ENCODE results near the gene MRPL39.

Gene MRPL39

DNA sequence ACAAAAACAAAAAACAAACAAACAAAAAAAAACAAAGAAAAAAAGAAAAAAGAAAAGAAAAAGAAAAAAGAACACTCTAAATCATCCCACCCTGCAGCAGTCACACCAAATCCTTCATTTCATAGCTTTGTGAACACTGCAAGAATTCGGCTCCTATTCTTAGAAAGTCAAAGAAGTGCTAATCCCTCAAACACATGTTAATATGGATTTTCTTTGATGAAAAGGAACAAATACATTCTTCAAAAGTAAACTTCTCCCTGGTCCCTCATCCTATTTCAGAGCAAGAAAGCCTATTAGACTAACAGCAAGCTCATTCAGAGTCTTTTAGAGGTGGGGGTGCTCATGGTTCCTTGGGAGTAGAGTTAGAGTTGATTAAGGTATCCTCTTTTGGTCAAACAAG, 7.2 kb upstream of the MRPL39 start:
- DNase-seq (ENCODE audit: low spot score), result no peak

DNA sequence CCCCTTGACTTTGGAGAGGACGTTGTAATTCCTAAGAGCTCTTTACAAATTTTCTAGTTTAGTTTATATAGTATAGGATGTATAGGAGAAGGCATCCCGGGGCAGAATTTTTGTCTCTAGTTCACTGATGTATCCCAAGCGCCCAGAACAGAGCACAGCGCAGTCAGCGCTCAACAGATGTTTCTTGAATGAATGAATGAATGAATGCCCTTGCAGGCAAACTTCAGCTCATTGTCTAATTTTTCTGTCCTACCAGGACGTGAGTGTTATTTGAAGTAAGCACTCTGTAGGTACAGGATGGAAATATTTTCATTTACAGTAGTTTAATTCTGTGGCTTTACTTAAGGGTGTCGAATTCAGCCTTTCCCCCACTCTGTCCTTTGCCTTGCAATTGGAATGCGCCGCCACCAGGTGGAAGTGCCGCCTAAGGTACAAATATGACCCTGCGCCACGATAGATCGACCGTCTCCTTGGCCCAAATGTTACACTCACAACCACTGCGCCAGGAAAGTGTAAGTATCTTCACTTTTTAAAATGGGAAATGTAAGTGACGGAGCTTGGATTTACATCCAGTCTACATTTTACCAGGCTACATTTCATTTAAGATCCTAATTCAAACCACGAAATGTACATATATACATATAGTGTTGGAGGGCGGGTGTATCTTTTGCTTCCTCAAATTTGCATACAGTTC, 910 bp upstream of the MRPL39 start:
- peak; percentile 85 for DNase-seq (ENCODE audit: low spot score)

DNA sequence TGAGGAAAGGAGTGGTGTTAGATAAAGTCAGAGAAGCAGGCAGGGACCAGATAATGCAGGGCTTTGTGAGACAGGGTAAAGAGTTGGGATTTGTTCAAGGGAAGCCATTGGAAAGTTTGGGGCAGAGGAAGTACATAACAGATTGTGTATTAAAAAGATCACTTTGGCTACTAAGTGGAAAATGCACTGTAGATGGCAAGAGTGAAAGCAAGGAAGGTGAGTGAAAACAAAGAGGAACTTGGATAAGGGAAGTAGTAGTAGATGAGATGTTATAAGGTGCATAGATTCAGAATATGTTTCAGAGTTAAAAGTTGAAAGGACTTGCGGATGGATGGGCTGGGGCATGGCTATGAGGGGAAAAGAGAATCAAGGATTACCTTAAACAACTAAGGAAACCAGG, 17.4 kb downstream of the MRPL39 start:
- no peak for DNase-seq (ENCODE audit: low spot score)

DNA sequence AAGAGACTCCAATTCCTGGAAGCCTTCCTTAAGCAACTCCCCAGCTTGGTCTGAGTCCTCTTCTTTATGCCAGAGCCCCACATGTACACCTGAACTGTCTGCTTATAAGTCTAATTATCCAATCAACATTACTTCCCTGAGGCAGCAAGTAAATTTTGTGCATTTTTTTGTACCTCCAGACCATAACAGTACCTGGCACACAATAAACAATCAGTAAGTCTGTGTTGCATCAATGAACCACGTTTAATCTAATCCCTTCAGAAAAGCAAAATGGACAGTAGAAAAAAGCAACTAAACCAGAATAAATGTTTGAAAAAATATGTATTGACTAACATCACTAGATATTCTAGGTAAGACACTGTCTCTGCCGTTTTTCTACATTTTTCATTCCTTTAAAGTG, 20.5 kb downstream of the MRPL39 start:
- DNase-seq (ENCODE audit: low spot score), result no peak

DNA sequence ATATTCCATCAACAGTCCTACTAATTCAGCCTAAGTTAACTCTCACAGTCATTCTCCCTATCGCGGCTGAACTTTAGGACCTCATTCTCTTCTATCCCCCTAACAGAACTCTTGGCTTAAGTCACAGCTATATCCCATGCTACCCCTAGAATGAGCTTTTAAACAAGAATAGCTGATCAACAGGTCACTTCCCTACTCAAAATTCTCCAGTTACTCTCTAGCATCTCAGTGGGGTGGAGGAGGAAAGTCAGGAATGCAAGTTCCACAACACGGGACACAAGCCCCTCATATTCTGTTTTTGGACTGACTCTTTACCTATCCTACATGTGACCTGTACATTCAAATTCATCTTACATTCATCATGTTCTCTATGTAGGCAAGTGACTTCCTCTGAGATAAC, 21.0 kb downstream of the MRPL39 start:
- DNase-seq (ENCODE audit: low spot score), result no peak

DNA sequence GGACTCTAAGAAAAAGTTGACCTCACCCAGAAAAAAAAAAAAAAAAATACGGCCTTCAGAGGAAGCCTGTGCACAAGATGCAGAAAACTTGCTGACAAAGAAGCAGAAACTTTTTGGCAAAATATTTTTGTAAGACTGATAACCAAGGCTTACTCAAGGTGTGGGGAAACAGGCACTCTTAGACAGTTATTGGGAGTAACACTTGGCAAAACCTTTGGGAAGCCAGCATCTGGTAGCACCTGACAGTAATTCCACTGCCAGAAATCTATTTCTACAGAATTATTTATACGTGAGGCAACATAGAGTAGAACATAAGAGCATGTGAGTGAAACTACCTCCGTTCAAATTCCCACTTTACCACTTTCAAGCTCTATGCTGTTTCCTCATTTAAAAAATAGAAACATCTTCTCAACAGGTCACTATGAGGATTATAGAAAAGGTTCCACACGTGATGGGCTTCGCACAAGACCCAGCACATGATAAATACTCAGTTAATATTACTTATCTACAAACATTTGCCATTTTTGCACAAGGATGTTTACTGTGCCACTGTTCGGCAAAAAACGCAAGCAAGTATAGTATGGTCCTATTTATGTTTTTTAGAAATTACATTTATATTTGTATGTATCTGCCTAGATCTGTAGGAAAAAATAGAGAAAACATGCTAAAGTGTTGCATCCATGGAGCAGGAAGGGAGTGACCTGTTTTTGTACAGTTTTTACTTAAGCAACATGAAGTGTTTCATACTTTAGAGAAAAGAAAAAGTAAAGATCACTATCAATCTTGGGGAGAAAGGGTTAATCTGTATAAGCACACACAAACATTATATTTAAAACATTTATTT, 22.2 kb downstream of the MRPL39 start:
- no peak for DNase-seq (ENCODE audit: low spot score)

DNA sequence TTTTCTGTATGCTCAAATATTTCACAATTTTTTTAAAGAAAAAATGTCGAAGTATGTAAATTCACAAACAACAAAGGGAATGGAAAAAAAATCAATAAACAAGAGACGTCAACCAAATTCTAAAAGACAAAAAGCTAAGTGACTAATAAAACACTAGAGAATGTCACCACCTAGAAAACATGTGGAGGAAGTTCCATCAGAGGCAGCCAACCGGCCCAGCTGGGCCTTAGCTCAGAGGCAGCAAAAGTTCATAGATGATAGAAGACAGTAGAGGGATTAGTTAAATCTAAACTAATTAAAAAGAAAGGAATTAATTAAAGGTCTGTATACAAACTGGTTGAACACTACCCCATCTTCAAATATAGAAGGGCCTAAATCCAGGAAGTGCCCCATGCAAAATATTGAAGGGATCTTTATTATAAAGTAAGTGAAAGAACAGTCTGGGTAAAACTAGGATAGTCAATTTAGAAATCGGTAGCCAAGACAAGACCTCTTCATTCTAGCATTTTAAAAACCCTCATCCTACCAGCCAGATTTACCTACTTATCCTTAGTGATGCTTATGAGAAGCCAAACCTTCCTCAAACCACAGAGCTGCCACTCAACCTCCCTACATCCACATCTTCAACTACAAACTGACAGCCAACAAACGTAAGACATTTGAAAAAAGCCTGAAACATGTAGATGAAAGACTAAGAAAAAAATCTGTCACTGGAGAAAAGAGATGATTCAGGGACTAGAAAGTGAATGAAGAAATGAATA, 23.7 kb downstream of the MRPL39 start:
- no peak for DNase-seq (ENCODE audit: low spot score)

DNA sequence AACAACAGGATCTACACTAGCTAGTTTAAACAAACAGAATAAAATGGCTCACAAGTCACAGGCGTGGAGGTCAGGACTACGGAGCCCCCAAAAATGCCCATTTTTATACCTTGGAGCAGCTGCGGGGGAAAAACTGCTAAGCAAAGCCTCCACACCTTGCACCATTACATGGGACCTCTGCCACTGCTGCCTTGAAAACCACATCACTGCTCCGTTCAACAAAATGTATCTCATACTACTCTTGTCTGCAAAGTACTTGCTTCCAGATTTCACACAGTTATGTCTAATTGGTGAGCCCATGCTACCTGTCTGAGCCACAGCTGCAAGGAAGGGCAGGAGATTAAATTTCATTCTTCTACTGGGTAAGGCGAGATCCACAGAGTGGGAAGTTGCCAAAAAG, 24.4 kb downstream of the MRPL39 start:
- no peak for DNase-seq (ENCODE audit: low spot score)

DNA sequence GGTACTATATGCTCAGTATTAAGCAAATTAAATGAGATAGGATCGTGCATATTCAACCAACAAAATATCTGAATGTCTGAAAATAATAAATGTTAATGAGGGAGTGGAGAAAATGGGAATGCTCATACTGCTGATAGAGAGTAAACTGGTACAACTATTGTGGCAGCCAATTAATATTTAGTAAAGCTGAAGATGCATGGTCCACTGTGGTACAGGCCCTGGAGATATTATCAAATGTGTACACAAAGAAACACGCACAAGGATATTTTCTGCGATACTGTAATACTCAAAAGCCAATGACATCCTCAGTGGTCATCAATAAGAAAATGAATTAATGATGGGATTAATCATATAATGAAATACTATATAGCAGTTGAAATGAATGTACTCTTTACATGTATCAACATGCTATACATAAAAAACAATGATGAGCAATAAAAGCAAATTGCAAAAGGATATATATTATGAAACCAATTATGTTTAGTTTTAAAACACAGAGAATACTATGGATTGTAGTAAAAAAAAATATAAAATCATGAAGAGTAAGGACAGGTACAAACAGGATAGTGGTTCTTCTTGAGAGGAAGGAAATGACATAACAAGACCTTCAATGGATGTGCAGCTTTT, 25.0 kb downstream of the MRPL39 start:
- no peak for DNase-seq (ENCODE audit: low spot score)

DNA sequence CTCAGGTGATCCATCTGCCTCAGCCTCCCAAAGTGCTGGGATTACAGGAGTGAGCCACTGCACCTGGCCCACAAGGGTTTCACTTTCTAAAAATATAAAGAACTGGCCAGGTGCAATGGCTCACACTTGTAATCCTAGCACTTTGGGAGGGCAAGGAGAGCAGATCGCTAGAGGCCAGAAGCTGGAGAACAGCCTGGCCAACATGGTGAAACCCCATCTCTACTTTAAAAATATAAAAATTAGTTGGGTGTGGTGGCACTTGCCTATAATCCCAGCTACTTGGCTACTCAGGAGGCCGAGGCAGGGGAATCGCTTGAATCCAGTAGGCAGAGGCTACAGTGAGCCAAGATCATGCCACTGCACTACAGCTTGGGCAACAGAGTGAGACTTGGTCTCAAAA, 25.7 kb downstream of the MRPL39 start:
- DNase-seq (ENCODE audit: low spot score), result no peak

DNA sequence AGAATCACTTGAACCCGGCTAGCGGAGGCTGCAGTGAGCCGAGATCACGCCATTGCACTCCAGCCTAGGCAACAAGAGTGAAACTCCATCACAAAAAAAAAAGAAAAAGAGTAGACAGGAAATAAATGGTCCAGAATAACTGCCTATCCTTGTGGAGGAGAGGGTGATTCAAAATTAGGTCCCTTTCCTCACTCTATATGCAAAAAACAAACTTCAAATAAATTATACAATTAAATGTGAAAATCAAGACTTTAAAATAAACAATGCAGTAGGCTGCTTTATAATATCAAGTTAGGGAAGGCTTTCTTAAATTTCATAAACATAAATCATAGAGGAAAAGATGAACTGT, 26.4 kb downstream of the MRPL39 start:
- no peak for DNase-seq (ENCODE audit: low spot score)

DNA sequence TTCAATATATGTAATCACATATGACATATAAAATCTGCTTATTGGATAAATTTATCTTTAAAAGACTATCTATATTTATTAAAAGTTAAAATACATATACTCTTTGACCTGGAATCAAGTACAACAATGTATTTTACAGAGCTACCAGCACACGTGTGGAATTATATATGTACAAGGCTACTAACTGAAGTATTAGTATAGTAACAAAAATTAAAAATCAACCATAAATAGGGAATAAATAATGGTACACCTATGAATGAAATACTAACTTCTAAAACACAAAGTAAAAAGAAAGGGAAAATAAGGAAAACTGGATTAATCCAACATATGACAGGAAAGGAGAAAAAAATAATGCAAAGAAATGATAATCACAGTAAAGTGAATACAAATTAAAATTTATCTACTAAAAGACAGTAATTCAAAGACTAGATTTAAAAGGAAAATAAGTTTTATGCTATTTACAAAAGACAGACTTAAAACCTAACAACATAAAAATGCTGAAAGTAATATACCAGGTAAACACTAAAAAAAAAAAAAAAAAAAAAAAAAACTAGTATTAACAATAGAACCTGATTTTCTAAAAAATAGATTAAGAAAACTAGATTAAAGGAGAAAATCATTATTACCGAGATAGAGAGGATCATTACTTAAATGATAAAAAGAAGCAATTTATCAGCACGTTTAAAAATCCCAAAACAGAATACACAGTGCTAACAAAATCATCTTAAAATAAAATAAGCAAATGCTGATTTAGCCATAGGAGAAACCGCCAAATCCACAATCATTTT, 27.9 kb downstream of the MRPL39 start:
- no peak for DNase-seq (ENCODE audit: low spot score)

DNA sequence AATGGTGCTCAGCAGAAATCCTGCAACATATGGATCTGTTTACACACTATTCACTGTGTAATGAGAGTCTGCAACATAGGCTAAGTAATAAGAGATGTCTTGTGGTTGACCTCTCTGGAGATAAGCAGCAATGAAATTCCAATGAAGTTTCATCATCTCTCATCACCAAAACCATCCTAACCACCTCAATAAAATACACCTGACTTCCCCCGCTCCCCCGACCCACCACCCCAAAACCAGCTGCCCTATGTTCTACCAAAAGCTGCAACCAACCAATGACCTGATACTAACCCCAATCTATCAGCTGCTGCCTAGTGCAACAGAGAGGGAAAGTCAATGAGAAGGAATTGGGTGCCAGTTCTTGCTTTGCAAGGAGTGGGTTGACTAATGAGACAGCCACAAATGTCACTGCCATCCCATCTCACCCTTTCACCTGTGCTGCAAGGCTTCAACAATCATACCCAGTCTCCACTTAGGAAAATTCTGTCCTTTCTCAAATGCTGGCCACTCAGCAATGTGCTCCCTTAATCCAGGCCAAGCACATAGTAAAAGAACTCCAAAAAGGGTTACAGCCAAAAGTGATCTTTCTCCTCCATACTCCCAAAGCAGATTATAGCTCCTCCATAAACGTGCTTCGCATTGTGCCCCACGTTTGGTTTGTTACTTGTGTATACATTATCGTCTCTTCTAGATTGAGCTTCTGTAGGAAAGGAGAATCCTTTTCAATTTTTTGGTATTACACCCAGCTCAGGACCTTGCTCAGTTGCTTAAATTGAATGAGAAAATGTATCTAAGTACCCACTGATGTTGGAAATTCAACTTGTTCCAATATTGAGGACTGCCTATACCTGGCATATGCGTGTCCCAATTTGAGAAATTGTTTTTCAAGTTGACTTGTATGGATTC, 29.0 kb downstream of the MRPL39 start:
- DNase-seq (ENCODE audit: low spot score), result no peak

DNA sequence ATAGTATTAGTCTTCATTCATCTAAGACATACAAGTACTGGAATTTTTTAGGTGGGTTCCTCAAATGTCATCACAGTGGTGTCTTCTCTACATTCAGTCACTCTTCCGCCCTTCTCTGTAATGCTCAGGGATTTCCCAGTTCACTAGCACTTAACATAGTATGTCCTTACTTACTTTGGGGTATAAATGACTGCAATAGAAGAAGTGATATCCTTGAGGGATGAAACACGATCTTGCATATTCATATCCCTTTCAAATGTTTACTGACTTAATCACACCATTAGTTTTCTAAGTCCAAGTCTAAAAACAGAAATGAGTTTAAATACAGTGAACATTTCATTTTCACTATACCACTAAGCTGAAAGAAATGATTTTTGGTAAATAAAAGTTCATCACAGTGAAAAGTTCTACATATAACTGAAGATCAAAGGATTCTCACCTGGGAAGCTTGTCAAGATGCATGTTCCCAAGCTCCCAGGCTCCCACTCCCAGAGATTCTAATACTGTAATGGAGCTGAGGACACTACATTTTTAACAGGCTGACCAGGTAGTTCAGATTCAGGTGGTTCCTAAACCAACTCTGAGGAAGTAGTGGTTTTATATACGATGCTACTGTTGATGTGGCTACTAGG, 29.7 kb downstream of the MRPL39 start:
- DNase-seq (ENCODE audit: low spot score), result no peak

DNA sequence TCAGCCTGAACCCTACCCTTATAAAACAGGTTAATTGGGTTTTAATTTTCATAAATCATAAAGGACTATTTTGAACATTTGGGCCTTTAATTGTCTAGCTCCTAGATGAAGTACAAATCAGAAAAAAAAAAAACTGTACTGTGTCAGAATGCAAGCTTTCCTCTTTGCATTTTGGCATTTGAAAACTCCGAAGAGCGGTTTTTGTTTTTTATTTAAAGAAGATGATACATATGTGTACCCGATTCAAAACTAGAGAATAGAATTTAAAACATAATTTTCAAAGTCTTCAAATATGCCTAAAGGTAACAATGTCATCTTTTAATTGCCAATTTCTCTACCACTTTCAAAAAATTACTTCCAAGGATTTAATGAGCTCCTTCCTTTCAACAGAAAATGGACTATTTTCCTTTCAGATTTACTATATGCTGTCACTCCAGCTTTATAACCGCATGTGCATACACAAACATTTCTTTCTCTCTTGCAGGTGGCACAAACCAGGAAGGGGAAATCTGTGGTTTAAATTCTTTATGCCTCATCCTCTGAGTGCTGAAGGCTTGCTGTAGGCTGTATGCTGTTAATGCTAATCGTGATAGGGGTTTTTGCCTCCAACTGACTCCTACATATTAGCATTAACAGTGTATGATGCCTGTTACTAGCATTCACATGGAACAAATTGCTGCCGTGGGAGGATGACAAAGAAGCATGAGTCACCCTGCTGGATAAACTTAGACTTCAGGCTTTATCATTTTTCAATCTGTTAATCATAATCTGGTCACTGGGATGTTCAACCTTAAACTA, 33.7 kb downstream of the MRPL39 start:
- DNase-seq (ENCODE audit: low spot score), result peak; percentile 75

DNA sequence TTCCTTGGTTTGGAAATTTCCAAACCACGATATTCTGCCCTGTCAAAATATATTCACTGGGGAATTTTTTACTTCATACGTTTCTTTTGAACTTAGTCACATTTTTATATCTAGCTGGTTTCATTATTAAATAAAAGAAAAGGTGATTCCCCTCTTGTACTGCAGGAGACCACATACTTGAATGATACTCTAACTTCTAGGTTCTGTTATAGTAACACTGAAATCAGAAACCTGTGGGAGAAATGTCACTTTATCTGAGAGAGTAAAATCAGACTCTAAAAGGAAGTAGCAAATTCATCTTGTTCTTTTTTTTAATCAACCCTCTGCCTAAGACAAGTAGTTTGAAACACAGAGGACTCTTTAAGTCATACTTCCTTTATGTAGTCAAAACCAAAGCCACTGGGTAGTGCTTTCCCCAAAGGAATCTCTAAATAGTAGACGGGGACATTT, 34.4 kb downstream of the MRPL39 start:
- DNase-seq (ENCODE audit: low spot score), result peak; percentile 54

DNA sequence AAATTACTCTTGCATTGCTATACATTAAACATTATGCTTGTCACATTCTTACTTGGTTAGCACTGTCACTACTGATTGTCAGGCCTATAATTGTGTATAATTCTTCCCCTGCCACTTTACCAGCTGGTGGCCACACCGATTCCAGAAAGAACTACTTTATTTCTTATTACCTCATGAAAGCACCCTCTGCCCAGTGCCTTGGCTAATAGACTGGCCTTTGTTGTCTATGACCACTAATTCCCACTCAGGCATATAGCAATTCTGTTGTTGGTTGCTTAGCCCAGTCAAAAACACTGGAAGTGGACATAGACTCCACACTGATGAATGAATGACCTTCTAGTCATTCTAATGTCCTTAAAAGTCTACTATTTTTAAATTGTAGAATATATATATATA, 35.6 kb downstream of the MRPL39 start:
- no peak for DNase-seq (ENCODE audit: low spot score)

DNA sequence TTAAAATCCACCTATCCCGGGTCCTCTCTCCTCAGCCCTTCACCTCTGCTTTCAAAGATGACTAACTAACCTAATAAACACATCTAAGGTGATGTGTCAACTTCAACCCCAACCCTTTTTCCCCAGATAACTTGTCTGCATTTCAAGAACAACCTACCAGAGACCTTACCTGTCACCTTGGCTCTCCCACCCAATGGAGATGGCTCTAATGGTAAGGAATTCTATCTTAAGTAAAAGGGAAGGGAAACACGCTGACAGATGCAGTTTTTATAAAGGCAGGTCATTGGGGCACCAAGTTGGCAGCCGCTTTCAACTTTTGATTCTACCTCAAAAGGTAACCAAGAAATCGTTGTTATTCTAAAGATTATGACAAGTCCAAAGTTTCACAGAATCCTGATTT, 37.6 kb downstream of the MRPL39 start:
- no peak for DNase-seq (ENCODE audit: low spot score)

DNA sequence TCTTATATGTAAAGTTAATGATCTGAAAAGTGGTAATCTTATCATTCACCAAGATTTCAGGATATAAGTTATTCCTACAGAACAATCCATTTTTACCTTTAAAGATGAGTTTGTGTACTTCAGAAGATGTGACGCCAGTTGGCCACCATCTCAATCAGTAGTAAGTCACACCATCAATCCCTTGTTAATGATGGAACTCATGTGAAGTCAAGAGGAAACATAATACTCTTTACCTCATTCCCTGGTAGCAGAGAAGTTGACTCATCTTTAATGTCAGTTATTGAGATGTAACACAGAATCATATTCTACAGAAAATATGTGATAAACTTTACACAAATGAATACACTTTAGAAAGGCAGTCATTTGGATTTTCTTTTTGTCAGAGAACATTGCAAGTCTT, 38.2 kb downstream of the MRPL39 start:
- DNase-seq (ENCODE audit: low spot score), result peak; percentile 26
